Thoracic aorta (tissue), 2 donors: Measurements from ENCODE around the gene CAMK1G. TPM values are rescaled to one million over a fixed set of nuclear protein-coding genes. Genes with fewer than 3 reads are reported as not detected.

Experiments
- ATAC-seq: fragments of 150-250 bp; one replicate; pipeline ENCODE4 v1.8.0; 2017; ENCODE audit warnings: low read depth; ENCODE audit not compliant: insufficient number of reproducible peaks, low FRiP score
- DNase-seq: peaks from one replicate; pipeline ENCODE4 v3.0.0-alpha.2; 2020; ENCODE audit warnings: low spot score
- H3K27ac ChIP-seq, 2 donors: fragments of 200-600 bp; sonication (generic); 1 replicate in 1 of 2; 2 replicates in 1 of 2; pipeline ENCODE4 v1.5.1; 2016; ENCODE audit warnings: mild to moderate bottlenecking in 2 of 2, moderate library complexity in 2 of 2
- H3K27me3 ChIP-seq: fragments of 200-600 bp; sonication (generic); replicated peaks from 2 replicates; pipeline ENCODE4 v1.6.0; 2016; ENCODE audit warnings: mild to moderate bottlenecking; ENCODE audit not compliant: insufficient read depth
- H3K36me3 ChIP-seq: fragments of 200-600 bp; sonication (generic); one replicate; pipeline ENCODE4 v1.5.1; 2016
- H3K4me1 ChIP-seq, 2 donors: fragments of 200-600 bp; sonication (generic); 1 replicate in 1 of 2; 2 replicates in 1 of 2; pipeline versions ENCODE4 v1.5.1 to v1.6.0; 2016; ENCODE audit warnings: low read depth in 2 of 2, mild to moderate bottlenecking in 1 of 2; ENCODE audit not compliant: control insufficient read depth in 1 of 2
- H3K4me3 ChIP-seq: fragments of 200-600 bp; sonication (generic); 2 replicates; pipeline ENCODE4 v1.5.1; 2016; ENCODE audit warnings: mild to moderate bottlenecking
- H3K9me3 ChIP-seq: fragments of 200-600 bp; sonication (generic); 2 replicates; pipeline ENCODE4 v1.5.1; 2016
- CTCF ChIP-seq: fragments of 200-600 bp; sonication (generic); IDR thresholded peaks from one replicate; pipeline ENCODE4 v1.5.1; 2019; ENCODE audit warnings: antibody characterized with exemption
- total RNA-seq, 2 donors: library from RNA; depleted of rRNA; stranded (reverse); fragments of >200 nt; gene quantifications; one replicate each; pipeline versions ENCODE4 v1.1.0 to v1.2.3, GENCODE V29; 2016

CAMK1G gene
- total RNA-seq: not detected

- no peak for TF ChIP-seq CTCF
- H3K4me1 ChIP-seq: no peaks in the 10 kb centered on the region
- H3K27me3 ChIP-seq: no peaks in the 10 kb centered on the region
- no peak within 1 kb of the TSS for H3K27ac ChIP-seq
- no peaks in the 10 kb centered on the region for H3K36me3 ChIP-seq
- H3K4me3 ChIP-seq: no peak within 1 kb of the TSS
- ATAC-seq: peak; percentile 55
- no peak for DNase-seq
- no peaks in the 10 kb centered on the region for H3K9me3 ChIP-seq
Observed at GRCh38 chr1:209583408-209583807, at the start of gene CAMK1G. TSS of gene CAMK1G (plus strand) at chr1:209583714. CDS start at chr1:209594984, 11,270 bp downstream.

- Histone ChIP-seq H3K27me3 (no peaks in the 10 kb centered on the region), H3K4me3 (no peak overlapping the region), H3K9me3 (no peaks in the 10 kb centered on the region), H3K36me3 (no peaks in the 10 kb centered on the region), H3K27ac (no peak overlapping the region), H3K4me1 (no peaks in the 10 kb centered on the region)
- TF ChIP-seq CTCF: no peak
- ATAC-seq (no peak), DNase-seq (no peak)
Observed at GRCh38 chr1:209534496-209535250, 48.8 kb upstream of the CAMK1G start.

- Histone ChIP-seq H3K27me3 (no peaks in the 10 kb centered on the region), H3K9me3 (no peaks in the 10 kb centered on the region), H3K27ac (no peak overlapping the region), H3K36me3 (no peaks in the 10 kb centered on the region), H3K4me1 (no peaks in the 10 kb centered on the region), H3K4me3 (no peak overlapping the region)
- ATAC-seq (no peak), DNase-seq (no peak)
- no peak for TF ChIP-seq CTCF
Observed at GRCh38 chr1:209536843-209537242, 46.7 kb upstream of the CAMK1G start.

GRCh38 chr1:209537336-209538114 is 46.0 kb upstream of the CAMK1G start:
- no peak for DNase-seq
- H3K27me3 ChIP-seq: no peaks in the 10 kb centered on the region
- H3K36me3 ChIP-seq: no peaks in the 10 kb centered on the region
- no peaks in the 10 kb centered on the region for H3K9me3 ChIP-seq
- no peak overlapping the region for H3K4me3 ChIP-seq
- H3K27ac ChIP-seq: no peak overlapping the region
- no peaks in the 10 kb centered on the region for H3K4me1 ChIP-seq
- no peak for ATAC-seq
- TF ChIP-seq CTCF: no peak

GRCh38 chr1:209539576-209539975 is 43.9 kb upstream of the CAMK1G start:
- H3K36me3 ChIP-seq: no peaks in the 10 kb centered on the region
- no peaks in the 10 kb centered on the region for H3K9me3 ChIP-seq
- no peak overlapping the region for H3K4me3 ChIP-seq
- no peak overlapping the region for H3K27ac ChIP-seq
- ATAC-seq (no peak), DNase-seq (no peak)
- no peaks in the 10 kb centered on the region for H3K27me3 ChIP-seq
- TF ChIP-seq CTCF: no peak
- H3K4me1 ChIP-seq: no peaks in the 10 kb centered on the region
